Tibial artery (tissue), 4 donors: Measurements from ENCODE around the gene ROR2.

Source experiments
- DNase-seq, 2 donors: peaks; one replicate each; pipeline ENCODE4 v3.0.0-alpha.2; 2019
- H3K27ac ChIP-seq, 2 donors: fragments of 200-600 bp; sonication (generic) in 1 of 2; 1 replicate in 1 of 2; 2 replicates in 1 of 2; pipeline ENCODE4 v1.5.1; 2018 to 2019; ENCODE audit warnings: mild to moderate bottlenecking in 1 of 2
- H3K27me3 ChIP-seq, 2 donors: fragments of 200-600 bp; sonication (generic) in 1 of 2; one replicate each; pipeline versions ENCODE4 v1.5.1 to v1.6.0; 2016 to 2019
- H3K36me3 ChIP-seq, 3 donors: fragments of 200-600 bp; sonication (generic) in 2 of 3; one replicate each; pipeline ENCODE4 v1.5.1; 2016 to 2019; ENCODE audit warnings: mild to moderate bottlenecking in 2 of 3
- H3K4me1 ChIP-seq, 4 donors: fragments of 200-600 bp; sonication (generic) in 2 of 4; 1 replicate in 3 of 4; 2 replicates in 1 of 4; pipeline ENCODE4 v1.5.1; 2016 to 2019
- H3K4me3 ChIP-seq, 2 donors: fragments of 200-600 bp; sonication (generic) in 1 of 2; 1 replicate in 1 of 2; 2 replicates in 1 of 2; pipeline ENCODE4 v1.5.1; 2018 to 2019; ENCODE audit warnings: mild to moderate bottlenecking in 2 of 2
- H3K9me3 ChIP-seq, 3 donors: fragments of 200-600 bp; sonication (generic) in 1 of 3; one replicate each; pipeline ENCODE4 v1.5.1; 2016 to 2019
- intact Hi-C: fragments of 100-400 bp; cut with DNase I; formaldehyde crosslinking; loops from one replicate; pipeline ENCODE4 v1.15.0; 2023; ENCODE audit warnings: low total_unique reads
- TF ChIP-seq, protein P1 (sequence below), 2 experiments: fragments of 200-600 bp in 1 of 2; fragments of 450-650 bp in 1 of 2; IDR thresholded peaks; one replicate each; pipeline ENCODE4 v1.5.1; 2017 to 2019; ENCODE audit warnings: antibody characterized with exemption in 2 of 2, mild to moderate bottlenecking in 1 of 2, moderate library complexity in 1 of 2

The ROR2 gene

DNA sequence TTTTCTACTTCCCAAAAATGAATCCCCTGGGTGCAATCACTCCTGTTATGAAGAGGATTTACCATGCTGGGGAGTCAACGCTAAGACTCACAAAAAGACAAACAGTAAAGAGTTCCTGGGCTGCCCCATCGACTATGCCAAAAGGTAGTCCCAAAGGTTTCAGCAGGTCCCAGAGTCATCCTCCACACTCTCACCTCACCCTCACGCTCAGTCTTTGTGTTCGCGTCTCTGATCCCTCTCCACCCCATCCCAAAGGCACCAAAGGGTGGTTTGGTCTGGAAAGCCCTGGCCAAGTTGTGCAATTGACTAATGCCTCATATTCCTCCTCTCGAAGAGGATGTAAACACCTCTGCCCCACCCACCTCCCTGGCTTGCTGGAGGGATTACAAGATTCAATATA is 286.2 kb downstream of the ROR2 start:
- H3K4me1 ChIP-seq, result no peaks in the 10 kb centered on the region
- intact Hi-C loops, result no loop called here

DNA sequence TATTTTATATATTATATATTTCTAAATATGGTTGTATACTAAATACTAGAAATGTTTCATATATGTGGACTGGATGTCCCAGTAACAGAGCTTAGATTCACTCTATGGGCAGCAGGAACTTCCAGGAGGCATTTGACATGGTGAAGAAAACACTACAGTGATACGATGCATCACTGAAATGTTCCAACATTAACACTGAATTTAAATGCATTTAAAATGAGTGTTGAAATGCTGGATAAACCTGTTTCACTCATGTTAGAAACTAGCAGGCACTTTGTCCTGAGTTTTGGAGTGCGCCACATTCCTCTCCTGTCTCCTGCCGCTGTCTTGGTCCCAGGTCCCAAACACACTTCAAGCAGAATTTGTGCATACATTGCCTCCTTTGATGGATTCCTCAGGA is 288.6 kb downstream of the ROR2 start:
- Histone ChIP-seq H3K36me3 (no peaks in the 10 kb centered on the region), H3K4me3 (no peak overlapping the region), H3K27me3 (no peaks in the 10 kb centered on the region), H3K9me3 (no peaks in the 10 kb centered on the region), H3K27ac (no peak overlapping the region), H3K4me1 (no peaks in the 10 kb centered on the region)
- no peak for DNase-seq
- intact Hi-C loops, result no loop called here
- TF ChIP-seq, protein P1, sequence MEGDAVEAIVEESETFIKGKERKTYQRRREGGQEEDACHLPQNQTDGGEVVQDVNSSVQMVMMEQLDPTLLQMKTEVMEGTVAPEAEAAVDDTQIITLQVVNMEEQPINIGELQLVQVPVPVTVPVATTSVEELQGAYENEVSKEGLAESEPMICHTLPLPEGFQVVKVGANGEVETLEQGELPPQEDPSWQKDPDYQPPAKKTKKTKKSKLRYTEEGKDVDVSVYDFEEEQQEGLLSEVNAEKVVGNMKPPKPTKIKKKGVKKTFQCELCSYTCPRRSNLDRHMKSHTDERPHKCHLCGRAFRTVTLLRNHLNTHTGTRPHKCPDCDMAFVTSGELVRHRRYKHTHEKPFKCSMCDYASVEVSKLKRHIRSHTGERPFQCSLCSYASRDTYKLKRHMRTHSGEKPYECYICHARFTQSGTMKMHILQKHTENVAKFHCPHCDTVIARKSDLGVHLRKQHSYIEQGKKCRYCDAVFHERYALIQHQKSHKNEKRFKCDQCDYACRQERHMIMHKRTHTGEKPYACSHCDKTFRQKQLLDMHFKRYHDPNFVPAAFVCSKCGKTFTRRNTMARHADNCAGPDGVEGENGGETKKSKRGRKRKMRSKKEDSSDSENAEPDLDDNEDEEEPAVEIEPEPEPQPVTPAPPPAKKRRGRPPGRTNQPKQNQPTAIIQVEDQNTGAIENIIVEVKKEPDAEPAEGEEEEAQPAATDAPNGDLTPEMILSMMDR (IDR thresholded peaks at IDR 0.05), result no peak

More for the DNA sequence above, 286.2 kb downstream of the ROR2 start:
- no peaks in the 10 kb centered on the region for H3K27me3 ChIP-seq
- TF ChIP-seq, protein P1 (IDR thresholded peaks at IDR 0.05), result no peak
- no peaks in the 10 kb centered on the region for H3K9me3 ChIP-seq
- no peak for DNase-seq
- no peaks in the 10 kb centered on the region for H3K36me3 ChIP-seq
- H3K27ac ChIP-seq, result no peak overlapping the region
- H3K4me3 ChIP-seq, result no peak overlapping the region

DNA sequence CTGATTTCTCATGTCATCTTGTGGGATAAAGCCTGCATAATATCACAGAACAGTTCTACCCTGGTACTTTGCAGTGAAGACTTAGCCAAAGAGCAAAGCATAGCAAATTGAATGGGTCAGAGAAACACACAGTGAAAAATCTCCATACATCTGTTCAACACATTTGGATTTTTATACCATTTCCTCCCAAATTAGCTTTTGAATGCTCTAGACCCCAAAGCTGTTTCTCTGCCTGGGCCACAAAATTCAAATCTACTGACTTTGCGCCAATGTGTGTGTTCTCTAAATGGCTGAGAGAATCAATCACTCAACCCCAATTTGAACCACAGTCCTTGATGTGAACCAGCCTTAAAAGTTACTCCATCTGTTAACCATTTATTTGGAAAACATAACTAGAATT is 289.5 kb downstream of the ROR2 start:
- TF ChIP-seq, protein P1 (IDR thresholded peaks at IDR 0.05), result no peak
- H3K4me1 ChIP-seq, result no peaks in the 10 kb centered on the region

DNA sequence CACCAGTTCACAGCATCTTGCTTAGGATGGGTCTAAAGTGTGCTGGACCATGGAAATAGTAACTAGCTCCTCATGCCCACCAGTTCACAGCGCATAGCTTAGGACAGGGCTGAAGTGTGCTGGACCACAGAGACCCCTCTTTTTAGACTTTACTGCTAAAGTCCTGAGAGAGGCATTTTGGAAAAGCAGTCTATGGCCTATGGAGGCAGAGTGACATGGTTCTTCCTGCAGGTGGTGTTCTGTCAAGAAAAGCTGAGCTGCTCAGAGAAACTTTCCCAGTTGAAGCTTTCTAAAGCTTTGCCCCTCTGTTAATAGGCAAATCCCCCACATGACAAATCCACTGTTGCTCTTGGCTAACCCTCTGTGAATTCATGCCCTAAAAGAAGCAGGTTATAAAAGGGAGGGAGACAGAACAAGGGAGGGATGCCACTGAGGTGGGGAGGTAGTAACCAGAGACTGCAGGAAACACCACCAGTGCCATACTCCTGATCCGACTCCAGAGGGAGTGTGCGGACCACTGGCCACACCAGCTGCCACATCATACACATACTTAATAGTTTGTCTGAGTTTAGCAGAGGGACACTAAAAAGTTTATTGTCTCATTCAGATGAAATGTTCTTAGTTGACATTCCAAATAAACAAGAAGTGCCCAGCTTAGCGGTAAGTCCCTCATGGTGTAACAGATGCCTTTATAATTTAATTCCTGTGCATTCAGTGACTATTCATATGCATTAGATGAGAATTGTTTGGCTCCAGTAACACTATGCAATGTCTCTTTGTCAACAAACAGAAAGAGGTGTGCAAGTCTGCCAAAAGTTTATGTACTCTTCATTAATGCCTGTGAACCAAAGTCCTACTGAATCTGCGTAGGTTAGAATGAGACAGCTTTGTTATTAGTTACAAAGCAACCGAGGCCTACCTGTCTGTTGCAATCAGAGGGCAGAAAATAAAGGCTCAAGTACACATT is 290.2 kb downstream of the ROR2 start:
- DNase-seq, result no peak
- Histone ChIP-seq H3K36me3 (no peaks in the 10 kb centered on the region), H3K27me3 (no peaks in the 10 kb centered on the region), H3K4me1 (no peaks in the 10 kb centered on the region), H3K27ac (no peak overlapping the region), H3K9me3 (no peaks in the 10 kb centered on the region), H3K4me3 (no peak overlapping the region)
- intact Hi-C loops, result no loop called here
- TF ChIP-seq, protein P1 (IDR thresholded peaks at IDR 0.05), result no peak

More for the DNA sequence above, 289.5 kb downstream of the ROR2 start:
- H3K4me3 ChIP-seq, result no peak overlapping the region
- no peaks in the 10 kb centered on the region for H3K36me3 ChIP-seq
- H3K9me3 ChIP-seq, result no peaks in the 10 kb centered on the region
- H3K27me3 ChIP-seq, result no peaks in the 10 kb centered on the region
- DNase-seq, result no peak
- H3K27ac ChIP-seq, result no peak overlapping the region
- intact Hi-C loops, result no loop called here

DNA sequence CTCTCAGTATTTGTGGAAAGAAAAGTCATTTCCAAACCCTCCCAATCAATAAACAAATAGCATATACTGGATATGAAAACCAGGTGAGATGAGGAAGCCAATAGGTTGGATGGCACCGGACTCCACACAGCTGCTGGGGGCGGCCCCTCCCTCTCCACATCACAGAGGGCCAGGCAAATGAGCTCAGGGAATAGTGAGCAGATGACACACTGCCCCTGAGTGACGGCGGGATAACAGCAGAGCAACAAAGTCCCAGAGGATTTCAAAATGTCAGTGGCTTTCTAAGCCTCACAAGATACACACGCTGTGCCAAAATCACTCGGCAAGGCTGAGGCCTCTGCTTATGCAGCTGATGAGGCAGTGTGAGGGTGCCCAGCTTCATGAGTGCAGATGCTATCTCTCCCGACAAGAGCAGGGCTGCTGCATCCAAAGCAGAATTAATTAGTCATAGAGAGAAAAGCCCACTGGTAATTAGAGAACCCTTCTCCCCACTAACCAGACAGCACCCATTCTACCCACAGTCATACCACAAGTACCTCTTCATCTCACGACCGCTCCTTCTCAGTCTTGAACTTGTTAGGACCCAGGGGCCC is 291.4 kb downstream of the ROR2 start:
- TF ChIP-seq, protein P1 (IDR thresholded peaks at IDR 0.05), result no peak
- DNase-seq, result no peak
- intact Hi-C loops, result no loop called here
- no peak overlapping the region for H3K4me3 ChIP-seq
- H3K36me3 ChIP-seq, result no peaks in the 10 kb centered on the region
- H3K27ac ChIP-seq, result no peak overlapping the region
- H3K9me3 ChIP-seq, result no peaks in the 10 kb centered on the region
- no peaks in the 10 kb centered on the region for H3K4me1 ChIP-seq
- H3K27me3 ChIP-seq, result no peaks in the 10 kb centered on the region
